Ovary (tissue), 9 donors: ENCODE measurements around the gene IRF2BP2. TPM values are rescaled to one million over a fixed set of nuclear protein-coding genes. Genes with fewer than 3 reads are reported as not detected.

ENCODE experiments used
- DNase-seq, 5 donors: peaks; one replicate each; pipeline ENCODE4 v3.0.0-alpha.2; 2019 to 2020
- H3K27ac ChIP-seq, 2 donors: fragments of 200-600 bp; one replicate each; pipeline versions ENCODE4 v1.5.1 to v1.8.0; 2019 to 2022
- H3K27me3 ChIP-seq: fragments of 200-600 bp; one replicate; pipeline ENCODE4 v1.8.0; 2022
- H3K36me3 ChIP-seq: fragments of 200-600 bp; sonication (generic); one replicate; pipeline ENCODE4 v1.5.1; 2019
- H3K4me1 ChIP-seq: one replicate; pipeline ENCODE4 v1.8.1; 2013; ENCODE audit warnings: mild to moderate bottlenecking, moderate library complexity; ENCODE audit not compliant: insufficient read depth
- H3K4me3 ChIP-seq: fragments of 200-600 bp; sonication (generic); one replicate; pipeline ENCODE4 v1.5.1; 2017
- H3K9me3 ChIP-seq, 2 donors: fragments of 200-600 bp in 1 of 2; sonication (generic) in 1 of 2; one replicate each; pipeline versions ENCODE4 v1.5.1 to v1.8.1; 2013 to 2019; ENCODE audit warnings: mild to moderate bottlenecking in 1 of 2, moderate library complexity in 1 of 2
- CTCF ChIP-seq, 3 donors: fragments of 450-650 bp in 2 of 3; fragments of 200-600 bp in 1 of 3; IDR thresholded peaks; one replicate each; pipeline versions ENCODE4 v1.5.1 to v1.8.0; 2016 to 2022; ENCODE audit warnings: antibody characterized with exemption in 3 of 3, mild to moderate bottlenecking in 1 of 3
- EP300 ChIP-seq: sonication (generic); formaldehyde crosslinking; IDR thresholded peaks from one replicate; pipeline ENCODE4 v1.6.1; 2017; ENCODE audit warnings: antibody characterized with exemption
- POLR2A ChIP-seq: fragments of 450-650 bp; IDR thresholded peaks from one replicate; pipeline ENCODE4 v1.6.1; 2017; ENCODE audit warnings: antibody characterized with exemption, mild to moderate bottlenecking, moderate library complexity
- WGBS, 3 donors: extraction: QIAGEN DNeasy Blood & Tissue Kit in 1 of 3; methylation state at CpG; one replicate each; pipeline versions ENCODE4 v1.1.5 to v1.1.7; 2013 to 2017; 5-methylcytosine and 5-hydroxymethylcytosine counted together
- intact Hi-C, 4 donors: fragments of 100-400 bp; cut with DNase I; formaldehyde crosslinking; loops; one replicate each; pipeline versions ENCODE4 v1.11.0 to v1.15.1; 2022 to 2023
- polyA plus RNA-seq, 2 donors: library from polyadenylated mRNA; stranded (reverse); fragments of 200-250 nt in 1 of 2; fragments of 350-450 nt in 1 of 2; fragmentation: Illumina TruSeq in 1 of 2; extraction: RNeasy Lipid Tissue Mini Kit (QIAGEN cat#74804) in 1 of 2; gene quantifications; one replicate each; pipeline ENCODE4 v1.2.3, GENCODE V29; 2013 to 2014
- total RNA-seq, 7 donors: library from RNA; depleted of rRNA in 2 of 7; stranded (reverse); fragments of >200 nt in 2 of 7; fragmentation: NEBNext Ultra II Directional in 3 of 7; extraction: Animal tissue kit (Norgen Biotek cat#: 25700) in 3 of 7; gene quantifications; one replicate each; pipeline versions ENCODE4 v1.1.0 to v1.2.4, GENCODE V29; 2016 to 2023
- donor health status: DM: no; HTN: no; CAD: no; lungs with moderate emphysema.
- donor health status: DM: no; HTN: no; CAD: no.
- donor health status: Bipolar disorder and iron deficiency.
- donor health status: DM: yes; HTN: yes; CAD: no.
- donor health status: DM: no; HTN: no; CAD: no.
- donor health status: DM: yes; HTN: yes; CAD: no.

Gene IRF2BP2
- total and polyA plus RNA-seq, 9 donors = 66.9 to 180 (median 110) TPM

- H3K9me3 ChIP-seq = no peaks in the 10 kb centered on the region
- intact Hi-C loops = loop anchor here in 1 of 4 donors (5.0 kb wide), 1 partner anchor 45 kb away; no protein-coding TSS in a partner anchor
- peak overlapping the region; percentile 62 to 78 for H3K27ac ChIP-seq
- H3K4me3 ChIP-seq = no peak overlapping the region
- H3K36me3 ChIP-seq = no peaks in the 10 kb centered on the region
- TF ChIP-seq EP300 (no peak), CTCF (IDR thresholded peaks at IDR 0.05) (no peak), POLR2A (no peak)
- peak in 1 of 5 donors; percentile 52 for DNase-seq
- H3K27me3 ChIP-seq = no peaks in the 10 kb centered on the region
- peaks cover 15% of the 10 kb centered on the region for H3K4me1 ChIP-seq
- 22 to 34% (median 22%) methylated on average over 9 of the region's 9 CpGs for WGBS, 3 donors
These were observed 27.2 kb downstream of the IRF2BP2 start for GRCh38 chr1:234582681-234583301.

- DNase-seq = no peak
- intact Hi-C loops = loop anchor here in 1 of 4 donors (5.0 kb wide), 1 partner anchor 45 kb away; no protein-coding TSS in a partner anchor
- TF ChIP-seq EP300 = no peak
- no peak for TF ChIP-seq CTCF (IDR thresholded peaks at IDR 0.05)
- TF ChIP-seq POLR2A = no peak
- WGBS, 3 donors = 51 to 65% (median 63%) methylated on average over 8 of the region's 8 CpGs
- H3K4me1 ChIP-seq = peaks cover 15% of the 10 kb centered on the region
- no peaks in the 10 kb centered on the region for H3K27me3 ChIP-seq
- no peaks in the 10 kb centered on the region for H3K9me3 ChIP-seq
- no peaks in the 10 kb centered on the region for H3K36me3 ChIP-seq
- H3K4me3 ChIP-seq = no peak overlapping the region
- peak overlapping the region in 1 of 2 donors; percentile 78 for H3K27ac ChIP-seq
These were observed 27.8 kb downstream of the IRF2BP2 start for GRCh38 chr1:234582186-234582585.

- H3K4me3 ChIP-seq = no peak overlapping the region
- H3K36me3 ChIP-seq = no peaks in the 10 kb centered on the region
- H3K27ac ChIP-seq = no peak overlapping the region
- intact Hi-C loops = loop anchor here in 1 of 4 donors (5.0 kb wide), 1 partner anchor 44 kb away; no protein-coding TSS in a partner anchor
- 83 to 90% (median 89%) methylated on average over 7 of the region's 7 CpGs for WGBS, 3 donors
- H3K4me1 ChIP-seq = peaks cover 13% of the 10 kb centered on the region
- H3K27me3 ChIP-seq = no peaks in the 10 kb centered on the region
- DNase-seq = no peak
- H3K9me3 ChIP-seq = no peaks in the 10 kb centered on the region
- TF ChIP-seq POLR2A = no peak
- TF ChIP-seq EP300 = no peak
- no peak for TF ChIP-seq CTCF (IDR thresholded peaks at IDR 0.05)
These were observed 28.8 kb downstream of the IRF2BP2 start for GRCh38 chr1:234581063-234581714.

GRCh38 chr1:234579967-234580366, 30.0 kb downstream of the IRF2BP2 start:
- TF ChIP-seq CTCF (IDR thresholded peaks at IDR 0.05) = no peak
- no peak for TF ChIP-seq EP300
- no peak for TF ChIP-seq POLR2A
- intact Hi-C loops = loop anchor here in 1 of 4 donors (5.0 kb wide), 1 partner anchor 43 kb away; no protein-coding TSS in a partner anchor
- Histone ChIP-seq H3K4me1 (peaks cover 10% of the 10 kb centered on the region), H3K27me3 (no peaks in the 10 kb centered on the region), H3K27ac (no peak overlapping the region), H3K9me3 (no peaks in the 10 kb centered on the region), H3K36me3 (no peaks in the 10 kb centered on the region), H3K4me3 (no peak overlapping the region)
- DNase-seq = no peak
